Neuronal stem cell (in vitro differentiated cells): ENCODE measurements around the gene OSBPL1A.

Source experiments
- DNase-seq: peaks from one replicate; pipeline ENCODE4 v3.0.0-alpha.2; 2013; ENCODE audit warnings: low spot score
- H2AFZ ChIP-seq: one replicate; pipeline ENCODE4 v1.6.1; 2013; ENCODE audit warnings: mild to moderate bottlenecking, low read length, inconsistent platforms
- H2AK5ac ChIP-seq: 2 replicates; pipeline ENCODE4 v1.6.1; 2013; ENCODE audit warnings: low read depth, mild to moderate bottlenecking, inconsistent platforms, low read length, moderate library complexity, mixed read lengths
- H2BK120ac ChIP-seq: 2 replicates; pipeline ENCODE4 v1.6.1; 2013; ENCODE audit warnings: low read depth, mild to moderate bottlenecking, inconsistent platforms, low read length, moderate library complexity, mixed read lengths
- H2BK12ac ChIP-seq: one replicate; pipeline ENCODE4 v1.6.1; 2013; ENCODE audit warnings: low read length, inconsistent platforms
- H2BK15ac ChIP-seq: 2 replicates; pipeline ENCODE4 v1.6.1; 2013; ENCODE audit warnings: mild to moderate bottlenecking, low read length, inconsistent platforms, mixed read lengths
- H2BK5ac ChIP-seq: one replicate; pipeline ENCODE4 v1.6.1; 2013; ENCODE audit warnings: inconsistent platforms, mild to moderate bottlenecking, low read length, moderate library complexity
- H3K14ac ChIP-seq: one replicate; pipeline ENCODE4 v1.6.1; 2013; ENCODE audit warnings: low read length, inconsistent platforms
- H3K18ac ChIP-seq: 2 replicates; pipeline ENCODE4 v1.6.1; 2013; ENCODE audit warnings: low read length, inconsistent platforms
- H3K23ac ChIP-seq: 2 replicates; pipeline ENCODE4 v1.6.1; 2013; ENCODE audit warnings: low read depth, mild to moderate bottlenecking, mixed read lengths, low read length, inconsistent platforms; ENCODE audit not compliant: poor library complexity
- H3K27ac ChIP-seq: replicated peaks from 3 replicates; pipeline ENCODE4 v1.5.1; 2013; ENCODE audit warnings: low read length, inconsistent platforms
- H3K27me3 ChIP-seq, 3 experiments: 2 replicates each; pipeline ENCODE4 v1.6.1; 2013; ENCODE audit warnings: low read length in 3 of 3, mild to moderate bottlenecking in 2 of 3, inconsistent platforms in 1 of 3, low read depth in 1 of 3, mixed read lengths in 1 of 3, moderate library complexity in 1 of 3; ENCODE audit not compliant: control insufficient read depth in 3 of 3, insufficient read depth in 3 of 3
- H3K36me3 ChIP-seq, 2 donors: replicated peaks in 1 of 2; 2 replicates each; pipeline ENCODE4 v1.6.1; 2013; ENCODE audit warnings: low read length in 2 of 2; ENCODE audit not compliant: control insufficient read depth in 2 of 2, insufficient read depth in 2 of 2
- H3K4ac ChIP-seq: 2 replicates; pipeline ENCODE4 v1.6.1; 2013; ENCODE audit warnings: inconsistent platforms, mild to moderate bottlenecking, low read length, moderate library complexity
- H3K4me1 ChIP-seq, 2 donors: 1 replicate in 1 of 2; 2 replicates in 1 of 2; pipeline ENCODE4 v1.6.1; 2013; ENCODE audit warnings: low read length in 2 of 2, low read depth in 1 of 2; ENCODE audit not compliant: control insufficient read depth in 2 of 2, insufficient read depth in 1 of 2
- H3K4me2 ChIP-seq: one replicate; pipeline ENCODE4 v1.6.1; 2013; ENCODE audit warnings: mild to moderate bottlenecking, low read length, inconsistent platforms; ENCODE audit not compliant: insufficient read depth, poor library complexity, severe bottlenecking
- H3K4me3 ChIP-seq, 2 donors: 2 replicates each; pipeline ENCODE4 v1.5.1; 2013; ENCODE audit warnings: low read length in 2 of 2, mild to moderate bottlenecking in 2 of 2, inconsistent platforms in 1 of 2, moderate library complexity in 1 of 2
- H3K79me1 ChIP-seq: one replicate; pipeline ENCODE4 v1.6.1; 2013; ENCODE audit warnings: low read depth, mild to moderate bottlenecking, inconsistent platforms, low read length, moderate library complexity
- H3K9ac ChIP-seq: one replicate; pipeline ENCODE4 v1.6.1; 2013; ENCODE audit warnings: mild to moderate bottlenecking, low read depth, low read length, inconsistent platforms; ENCODE audit not compliant: poor library complexity
- H3K9me3 ChIP-seq, 2 donors: replicated peaks in 1 of 2; 2 replicates each; pipeline versions ENCODE3 to v1.6.1; 2013; ENCODE audit warnings: low read length in 2 of 2, mild to moderate bottlenecking in 2 of 2, inconsistent platforms in 1 of 2, low read depth in 1 of 2, mixed read lengths in 1 of 2, moderate library complexity in 1 of 2; ENCODE audit not compliant: control insufficient read depth in 2 of 2, insufficient read depth in 1 of 2
- H4K8ac ChIP-seq: one replicate; pipeline ENCODE4 v1.6.1; 2013; ENCODE audit warnings: low read depth, mild to moderate bottlenecking, inconsistent platforms, low read length, moderate library complexity
- H4K91ac ChIP-seq: one replicate; pipeline ENCODE4 v1.6.1; 2013; ENCODE audit warnings: low read length, low read depth, mild to moderate bottlenecking, inconsistent platforms; ENCODE audit not compliant: poor library complexity
- WGBS, 2 donors: extraction: QIAGEN DNeasy Blood & Tissue Kit; methylation state at CpG; one replicate each; pipeline ENCODE4 v1.1.7; 2013; ENCODE audit warnings: missing lambda C conversion rate in 2 of 2, mixed read lengths in 1 of 2; ENCODE audit not compliant: insufficient read length in 2 of 2, insufficient replicate concordance in 1 of 2; ENCODE audit errors: extremely low coverage in 2 of 2; 5-methylcytosine and 5-hydroxymethylcytosine counted together

Gene OSBPL1A

DNA sequence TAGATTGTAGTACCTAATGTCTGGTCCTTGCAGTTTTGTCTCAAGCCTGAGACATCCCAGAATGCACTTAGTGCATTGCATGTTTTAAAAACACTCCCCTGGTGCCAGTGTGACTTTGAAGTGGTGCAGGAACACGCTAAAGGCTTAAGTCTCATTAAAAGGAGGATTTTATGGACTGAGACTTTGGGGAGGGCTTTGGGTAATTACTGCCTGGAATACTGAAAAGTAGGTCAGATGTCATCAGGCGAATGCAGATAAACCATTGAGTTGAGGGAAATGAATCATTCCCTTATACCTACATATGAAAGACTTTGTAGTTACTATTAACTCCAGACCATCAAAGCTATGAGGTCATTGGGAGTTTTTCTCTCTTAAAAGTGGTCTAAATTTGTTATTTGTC is 3.0 kb upstream of the OSBPL1A start:
- Histone ChIP-seq H2BK5ac (no peak overlapping the region), H3K27ac (no peak overlapping the region), H3K79me1 (no peaks in the 10 kb centered on the region), H3K4ac (no peak overlapping the region), H4K8ac (no peak overlapping the region), H2AK5ac (no peak overlapping the region), H3K4me2 (no peak overlapping the region), H3K9me3 (peaks cover 0 to 5% of the 10 kb centered on the region in 2 donors), H3K9ac (no peak overlapping the region), H3K23ac (no peak overlapping the region), H3K36me3 (no peaks in the 10 kb centered on the region), H2AFZ (peak overlapping the region; percentile 9), H4K91ac (no peak overlapping the region), H3K4me3 (no peak overlapping the region), H2BK120ac (no peak overlapping the region), H3K4me1 (peaks cover 4 to 5% of the 10 kb centered on the region in 2 donors), H3K14ac (no peak overlapping the region), H3K18ac (no peak overlapping the region), H2BK12ac (no peak overlapping the region), H3K27me3 (no peaks in the 10 kb centered on the region), H2BK15ac (no peak overlapping the region)
- no peak for DNase-seq
- WGBS, 2 donors: no CpG with 5 or more reads among the region's 2 CpGs

DNA sequence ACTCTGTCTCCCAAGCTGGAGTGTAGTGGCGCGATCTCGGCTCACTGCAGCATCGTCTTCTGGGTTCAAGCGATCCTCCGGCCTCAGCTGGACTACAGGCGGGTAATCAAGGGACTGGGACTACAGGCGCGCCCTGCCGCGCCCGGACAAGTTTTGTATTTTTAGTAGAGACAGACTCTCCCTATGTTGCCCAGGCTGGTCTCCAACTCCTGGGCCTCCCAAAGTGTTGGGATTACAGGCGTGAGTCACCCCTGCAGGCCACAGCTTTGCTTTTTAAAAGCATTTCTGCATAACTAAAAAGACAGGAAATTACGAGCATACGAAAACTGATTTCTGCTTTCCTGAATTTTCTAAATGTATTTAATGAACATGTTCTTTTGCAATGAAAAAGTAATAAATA is 916 bp upstream of the OSBPL1A start:
- Histone ChIP-seq H3K27ac (no peak overlapping the region), H3K4me1 (peaks cover 5 to 7% of the 10 kb centered on the region in 2 donors), H4K8ac (no peak overlapping the region), H2AK5ac (no peak overlapping the region), H3K9ac (no peak overlapping the region), H2BK5ac (no peak overlapping the region), H3K9me3 (no peaks in the 10 kb centered on the region), H3K79me1 (no peaks in the 10 kb centered on the region), H4K91ac (no peak overlapping the region), H3K4me3 (peak overlapping the region in 1 of 2 donors; percentile 65), H3K14ac (no peak overlapping the region), H3K4me2 (peak overlapping the region; percentile 34), H2BK12ac (no peak overlapping the region), H3K27me3 (no peaks in the 10 kb centered on the region), H3K23ac (no peak overlapping the region), H3K4ac (no peak overlapping the region), H2BK120ac (no peak overlapping the region), H3K36me3 (no peaks in the 10 kb centered on the region), H2AFZ (peak overlapping the region; percentile 90), H3K18ac (no peak overlapping the region), H2BK15ac (no peak overlapping the region)
- WGBS, 2 donors: no CpG with 5 or more reads among the region's 15 CpGs
- DNase-seq: no peak

DNA sequence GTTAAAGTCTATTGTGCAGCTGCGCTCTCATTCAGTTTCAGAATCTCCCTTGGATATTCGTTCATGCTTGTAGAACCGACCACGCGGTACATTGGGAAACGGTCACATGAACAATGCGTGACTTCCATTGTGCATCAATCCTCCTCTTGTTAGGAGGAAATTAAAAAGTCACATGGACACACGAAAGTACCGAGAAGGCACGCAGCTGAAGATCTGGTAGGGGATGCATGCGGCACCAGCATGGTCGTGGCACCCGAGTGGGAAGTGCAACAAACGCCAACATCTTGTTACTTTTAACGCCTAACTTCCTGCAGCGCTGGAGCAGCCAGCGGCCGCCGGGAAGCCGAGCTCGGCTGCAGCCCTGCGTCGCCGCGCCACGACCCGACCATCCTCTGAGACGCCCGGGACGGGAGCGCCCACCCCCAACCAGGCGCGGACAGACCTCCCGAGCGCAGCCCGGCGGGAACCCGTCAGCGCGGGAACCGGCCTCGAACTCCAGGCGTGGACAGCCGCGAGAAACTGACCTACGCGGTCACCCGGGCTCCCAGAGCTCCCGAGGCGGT is 412 bp downstream of the OSBPL1A start:
- Histone ChIP-seq H3K4ac (no peak overlapping the region), H2BK5ac (peak overlapping the region; percentile 35), H3K4me1 (peaks cover 5 to 7% of the 10 kb centered on the region in 2 donors), H3K9ac (peak overlapping the region; percentile 67), H3K4me3 (peak overlapping the region; percentile 65 to 96), H4K8ac (no peak overlapping the region), H2BK120ac (no peak overlapping the region), H3K4me2 (peak overlapping the region; percentile 70), H3K27ac (peak overlapping the region; percentile 75), H3K79me1 (peaks cover 3% of the 10 kb centered on the region), H3K14ac (peak overlapping the region; percentile 5), H2AFZ (peak overlapping the region; percentile 90), H2BK15ac (peak overlapping the region; percentile 29), H2AK5ac (no peak overlapping the region), H3K27me3 (no peaks in the 10 kb centered on the region), H2BK12ac (no peak overlapping the region), H4K91ac (no peak overlapping the region), H3K9me3 (no peaks in the 10 kb centered on the region), H3K18ac (peak overlapping the region; percentile 91), H3K23ac (no peak overlapping the region), H3K36me3 (peaks cover 0 to 8% of the 10 kb centered on the region in 2 donors)
- WGBS, 2 donors: no CpG with 5 or more reads among the region's 50 CpGs
- no peak for DNase-seq

DNA sequence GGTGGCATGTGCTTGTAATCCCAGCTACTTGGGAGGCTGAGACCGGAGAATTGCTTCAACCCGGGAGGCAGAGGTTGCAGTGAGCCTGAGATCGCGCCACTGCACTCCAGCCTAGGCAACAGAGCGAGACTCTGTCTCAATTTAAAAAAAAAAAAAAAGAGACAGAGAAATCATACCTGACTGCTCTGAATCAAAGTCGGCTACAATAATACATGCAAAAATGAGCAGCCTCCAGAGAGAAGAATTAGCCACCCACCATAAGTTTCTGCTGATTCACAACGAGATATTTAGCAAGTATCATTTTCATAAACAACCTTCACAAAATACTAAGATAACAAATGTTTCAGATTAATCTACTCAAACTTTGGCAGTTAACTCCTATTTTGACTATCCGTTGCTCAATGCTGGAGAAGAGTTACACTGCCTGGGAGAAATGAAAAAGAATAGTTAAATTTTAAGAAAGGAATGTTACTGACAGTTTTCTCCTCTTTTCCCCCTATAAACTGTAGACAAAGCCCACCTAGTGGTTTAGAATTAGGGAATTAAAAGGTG is 1.5 kb downstream of the OSBPL1A start:
- no peak overlapping the region for H3K14ac ChIP-seq
- peak overlapping the region in 1 of 2 donors; percentile 65 for H3K4me3 ChIP-seq
- peaks cover 2 to 18% of the 10 kb centered on the region in 2 donors for H3K36me3 ChIP-seq
- no peak overlapping the region for H2BK12ac ChIP-seq
- peaks cover 5 to 7% of the 10 kb centered on the region in 2 donors for H3K4me1 ChIP-seq
- no peak overlapping the region for H3K18ac ChIP-seq
- no CpG with 5 or more reads among the region's 8 CpGs for WGBS, 2 donors
- H3K4ac ChIP-seq: no peak overlapping the region
- no peak overlapping the region for H2AFZ ChIP-seq
- no peak overlapping the region for H3K23ac ChIP-seq
- H3K9me3 ChIP-seq: no peaks in the 10 kb centered on the region
- no peak overlapping the region for H4K8ac ChIP-seq
- DNase-seq: no peak
- H4K91ac ChIP-seq: no peak overlapping the region
- no peak overlapping the region for H2BK120ac ChIP-seq
- H3K27me3 ChIP-seq: no peaks in the 10 kb centered on the region
- H2BK15ac ChIP-seq: no peak overlapping the region
- no peak overlapping the region for H2AK5ac ChIP-seq
- H3K79me1 ChIP-seq: peaks cover 5% of the 10 kb centered on the region
- peak overlapping the region; percentile 0 for H3K4me2 ChIP-seq
- H3K9ac ChIP-seq: no peak overlapping the region
- no peak overlapping the region for H2BK5ac ChIP-seq
- H3K27ac ChIP-seq: no peak overlapping the region
